Measurements from ENCODE around the gene GRID2. TPM values are rescaled to one million over a fixed set of nuclear protein-coding genes. Genes with fewer than 3 reads are reported as not detected.
"Not testable (repeated sequence)": the region's sequence is repeated elsewhere in the genome, so short reads cannot be mapped to it uniquely, and the experiment has no call there.

Gene GRID2
- total RNA-seq, 2 experiments from 2014 or later = not detected

DNA sequence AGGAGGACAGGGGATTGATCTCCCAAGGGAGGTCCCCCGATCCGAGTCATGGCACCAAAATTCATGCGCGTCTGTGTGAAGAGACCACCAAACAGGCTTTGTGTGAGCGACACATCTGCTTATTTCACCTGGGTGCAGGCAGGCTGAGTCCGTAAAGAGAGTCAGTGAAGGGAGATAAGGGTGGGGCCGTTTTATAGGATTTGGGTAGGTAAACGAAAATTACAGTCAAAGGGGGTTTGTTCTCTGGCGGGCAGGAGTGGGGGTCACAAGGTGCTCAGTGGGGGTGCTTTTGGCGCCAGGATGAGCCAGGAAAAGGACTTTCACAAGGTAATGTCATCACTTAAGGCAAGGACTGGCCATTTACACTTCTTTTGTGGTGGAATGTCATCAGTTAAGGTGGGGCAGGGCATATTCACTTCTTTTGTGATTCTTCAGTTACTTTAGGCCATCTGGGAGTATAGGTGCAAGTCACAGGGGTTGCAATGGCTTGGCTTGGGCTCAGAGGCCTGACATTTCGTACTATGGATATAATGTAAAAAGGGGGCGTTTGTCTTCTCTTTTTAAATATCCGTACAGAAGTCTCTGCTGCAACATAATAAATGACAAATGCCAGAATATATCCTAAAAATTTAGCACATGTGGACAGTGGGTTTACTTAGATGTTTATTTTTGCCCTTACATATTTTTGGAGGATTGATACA is 140.5 kb downstream of the GRID2 start:
- H3K36me3 Mint-ChIP-seq, H3K4me3 Mint-ChIP-seq, H3K27me3 Mint-ChIP-seq, H3K4me1 Mint-ChIP-seq, H3K9me3 Mint-ChIP-seq, DNase-seq, H3K27ac Mint-ChIP-seq: not testable (repeated sequence)

- H3K4me1 Mint-ChIP-seq = no peaks in the 10 kb centered on the region
- H3K9me3 Mint-ChIP-seq = peaks cover 5% of the 10 kb centered on the region
Observed at GRCh38 chr4:92445127-92445526, 141.4 kb downstream of the GRID2 start.

DNA sequence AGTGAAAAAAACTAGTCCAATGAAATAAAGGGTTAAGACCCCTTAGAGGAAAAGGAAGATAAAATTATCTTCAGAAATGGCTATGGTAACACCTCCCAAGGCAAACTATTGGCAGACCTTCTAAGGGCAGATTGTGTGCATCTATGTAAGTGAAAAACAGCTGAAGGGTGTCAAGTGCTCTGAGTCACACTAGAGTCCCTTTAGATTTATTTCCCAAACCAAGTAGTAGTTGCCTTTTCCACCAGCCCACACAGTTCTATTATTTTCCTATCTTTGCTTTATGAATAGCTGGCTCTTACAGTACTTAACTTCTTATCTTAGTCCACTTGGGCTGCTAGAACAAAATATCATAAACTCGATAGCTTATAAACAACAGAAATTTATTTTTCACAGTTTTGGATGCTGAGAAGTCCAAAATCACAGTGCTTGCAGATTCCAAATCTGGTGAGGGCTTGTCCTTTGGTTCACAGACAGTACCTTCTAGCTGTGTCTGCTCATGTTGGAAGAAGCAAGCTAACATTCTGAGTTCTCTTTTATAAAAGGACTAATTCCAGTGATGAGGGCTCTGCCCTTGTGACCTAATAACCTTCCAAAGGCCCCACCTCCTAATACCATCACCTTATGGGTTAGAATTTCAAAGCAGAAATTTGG is 143.6 kb downstream of the GRID2 start:
- H3K27ac Mint-ChIP-seq = no peak overlapping the region
- H3K4me3 Mint-ChIP-seq = no peak overlapping the region
- H3K9me3 Mint-ChIP-seq = peaks cover 2% of the 10 kb centered on the region
- no peaks in the 10 kb centered on the region for H3K36me3 Mint-ChIP-seq
- H3K27me3 Mint-ChIP-seq = no peaks in the 10 kb centered on the region
- DNase-seq = no peak
- no peaks in the 10 kb centered on the region for H3K4me1 Mint-ChIP-seq

More at GRCh38 chr4:92445127-92445526, 141.4 kb downstream of the GRID2 start:
- Mint-ChIP-seq H3K4me3 (no peak overlapping the region), H3K27ac (no peak overlapping the region), H3K36me3 (no peaks in the 10 kb centered on the region), H3K27me3 (no peaks in the 10 kb centered on the region)
- DNase-seq = no peak

DNA sequence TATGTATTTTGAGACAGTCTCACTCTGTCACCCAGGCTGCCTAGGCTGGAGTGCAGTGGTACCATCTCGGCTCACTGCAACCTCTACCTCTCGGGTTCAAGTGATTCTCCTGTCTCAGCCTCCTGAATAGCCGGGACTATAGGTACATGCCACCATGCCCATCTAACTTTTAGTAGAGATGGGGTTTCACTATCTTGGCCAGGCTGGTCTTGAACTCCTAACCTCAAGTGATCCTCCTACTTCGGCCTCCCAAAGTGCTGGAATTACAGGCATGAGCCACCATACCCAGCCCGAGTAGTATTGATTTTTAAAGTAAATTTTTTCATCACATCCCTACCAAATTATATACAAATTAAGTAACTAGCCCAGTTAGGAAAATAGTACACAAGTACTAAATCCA is 144.4 kb downstream of the GRID2 start:
- H3K4me3 Mint-ChIP-seq, H3K4me1 Mint-ChIP-seq, H3K27ac Mint-ChIP-seq, H3K27me3 Mint-ChIP-seq, DNase-seq, H3K36me3 Mint-ChIP-seq, H3K9me3 Mint-ChIP-seq: not testable (repeated sequence)

DNA sequence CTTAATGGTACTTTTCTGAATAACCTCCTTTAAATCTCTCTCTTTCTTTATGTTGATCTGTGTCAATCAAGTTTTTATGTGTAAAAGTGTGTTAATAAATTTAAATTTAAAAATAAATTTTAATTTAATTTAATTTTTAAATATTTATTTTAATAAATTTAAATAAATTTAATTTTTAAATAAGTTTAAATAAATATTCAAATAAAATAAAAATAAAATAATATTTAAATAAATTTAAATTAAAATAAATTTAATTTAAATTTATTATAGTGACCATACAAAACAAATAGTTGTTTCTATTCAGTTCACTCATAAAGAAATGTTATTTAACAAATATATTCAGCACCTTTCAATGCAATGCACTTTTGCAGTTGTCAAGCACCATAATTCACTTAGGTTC is 146.9 kb downstream of the GRID2 start:
- no peak for DNase-seq
- no peaks in the 10 kb centered on the region for H3K27me3 Mint-ChIP-seq
- H3K4me3 Mint-ChIP-seq = no peak overlapping the region
- no peak overlapping the region for H3K27ac Mint-ChIP-seq
- no peaks in the 10 kb centered on the region for H3K4me1 Mint-ChIP-seq
- H3K9me3 Mint-ChIP-seq = no peaks in the 10 kb centered on the region
- H3K36me3 Mint-ChIP-seq = no peaks in the 10 kb centered on the region

DNA sequence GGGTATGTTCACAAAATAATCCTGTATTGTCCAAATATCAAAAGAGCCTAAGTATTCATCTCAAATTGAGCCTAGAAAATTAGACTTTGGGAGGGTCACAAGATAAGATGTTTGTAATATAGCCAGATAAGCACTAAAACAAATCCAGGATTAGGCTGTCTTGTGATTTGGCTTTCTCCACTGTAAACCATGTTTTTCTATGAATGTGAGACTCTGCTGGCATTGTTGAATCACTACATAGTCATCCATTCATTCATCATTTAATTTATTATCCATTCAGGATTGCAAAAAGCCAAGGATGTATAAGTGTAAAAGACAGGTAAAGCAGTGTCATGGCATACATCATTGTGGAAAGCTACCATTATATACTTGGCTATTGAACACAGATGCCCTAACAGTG is 148.0 kb downstream of the GRID2 start:
- no peaks in the 10 kb centered on the region for H3K9me3 Mint-ChIP-seq
- DNase-seq = no peak
- no peak overlapping the region for H3K27ac Mint-ChIP-seq
- no peak overlapping the region for H3K4me3 Mint-ChIP-seq
- H3K27me3 Mint-ChIP-seq = no peaks in the 10 kb centered on the region
- no peaks in the 10 kb centered on the region for H3K36me3 Mint-ChIP-seq
- H3K4me1 Mint-ChIP-seq = no peaks in the 10 kb centered on the region

DNA sequence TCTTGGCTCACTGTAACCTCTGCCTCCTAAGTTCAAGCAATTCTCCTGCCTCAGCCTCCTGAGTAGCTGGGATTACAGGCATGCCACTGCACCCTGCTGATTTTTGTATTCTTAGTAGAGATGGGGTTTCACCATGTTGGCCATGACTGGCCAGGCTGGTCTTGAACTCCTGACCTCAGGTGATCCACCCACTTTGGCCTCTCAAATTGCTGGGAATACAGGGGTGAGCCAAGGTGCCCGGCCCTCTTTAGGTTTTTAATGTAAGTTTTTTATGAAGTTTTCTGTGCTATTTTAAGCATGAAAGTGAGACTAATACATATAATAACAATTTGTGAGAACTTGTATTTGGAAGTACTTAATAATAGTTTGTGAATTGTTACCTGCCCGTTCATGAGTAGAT is 148.6 kb downstream of the GRID2 start:
- H3K4me1 Mint-ChIP-seq, H3K36me3 Mint-ChIP-seq, H3K4me3 Mint-ChIP-seq, H3K9me3 Mint-ChIP-seq, DNase-seq, H3K27ac Mint-ChIP-seq, H3K27me3 Mint-ChIP-seq: not testable (repeated sequence)

DNA sequence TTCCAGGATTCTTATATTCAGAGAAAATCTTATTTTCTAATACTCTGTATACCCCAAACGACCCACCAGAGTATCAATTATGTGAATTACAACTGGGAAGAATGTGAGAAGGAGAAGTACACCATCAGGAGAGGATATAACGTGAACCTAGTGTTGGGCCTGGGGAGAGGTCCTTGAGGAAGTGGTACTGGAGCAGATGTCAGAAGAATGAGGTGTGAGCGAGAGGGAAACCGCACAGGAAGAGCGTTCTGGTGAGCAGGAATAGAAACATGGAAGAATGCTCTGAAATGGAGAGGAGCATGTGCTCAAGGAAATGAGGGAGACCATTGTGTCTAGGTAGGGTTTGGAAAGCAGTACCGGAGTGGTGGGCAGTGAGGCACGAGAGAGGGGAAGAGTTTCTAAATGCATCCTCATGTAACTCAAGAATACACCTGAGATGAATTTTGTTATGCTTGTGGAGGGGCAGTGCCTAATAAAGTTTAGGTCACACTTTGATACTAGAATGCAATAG is 151.6 kb downstream of the GRID2 start:
- H3K4me3 Mint-ChIP-seq = no peak overlapping the region
- H3K27me3 Mint-ChIP-seq = no peaks in the 10 kb centered on the region
- H3K27ac Mint-ChIP-seq = no peak overlapping the region
- no peaks in the 10 kb centered on the region for H3K36me3 Mint-ChIP-seq
- no peaks in the 10 kb centered on the region for H3K4me1 Mint-ChIP-seq
- no peak for DNase-seq
- H3K9me3 Mint-ChIP-seq = no peaks in the 10 kb centered on the region

DNA sequence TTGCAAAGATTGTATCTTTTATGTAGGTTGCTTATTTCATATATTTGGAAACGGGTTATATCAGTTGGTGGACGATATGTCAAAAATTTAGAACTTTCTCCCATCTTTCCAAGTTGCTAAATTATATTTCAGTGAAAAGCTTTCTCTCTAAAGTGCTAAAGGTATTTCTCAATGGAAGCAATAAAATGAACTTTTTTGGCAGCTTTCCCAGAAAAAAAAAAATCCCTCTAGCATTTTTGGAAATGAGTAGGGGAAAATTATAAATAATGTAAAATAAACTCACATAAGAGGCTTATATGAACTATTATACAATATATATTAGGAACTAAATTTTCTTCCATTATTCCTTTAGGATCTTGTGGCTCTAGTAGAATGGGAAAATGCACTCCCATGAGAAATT is 152.2 kb downstream of the GRID2 start:
- DNase-seq = no peak
- Mint-ChIP-seq H3K4me1 (no peaks in the 10 kb centered on the region), H3K9me3 (no peaks in the 10 kb centered on the region), H3K36me3 (no peaks in the 10 kb centered on the region), H3K27me3 (no peaks in the 10 kb centered on the region), H3K4me3 (no peak overlapping the region), H3K27ac (no peak overlapping the region)

- Mint-ChIP-seq H3K4me1 (no peaks in the 10 kb centered on the region), H3K36me3 (no peaks in the 10 kb centered on the region), H3K4me3 (no peak overlapping the region), H3K9me3 (peaks cover 3% of the 10 kb centered on the region), H3K27ac (no peak overlapping the region), H3K27me3 (no peaks in the 10 kb centered on the region)
- DNase-seq = no peak
Observed at GRCh38 chr4:92461732-92462131, 158.0 kb downstream of the GRID2 start.

GRCh38 chr4:92477298-92477697 is 173.5 kb downstream of the GRID2 start:
- H3K36me3 Mint-ChIP-seq = no peaks in the 10 kb centered on the region
- no peak overlapping the region for H3K27ac Mint-ChIP-seq
- no peak overlapping the region for H3K4me3 Mint-ChIP-seq
- no peaks in the 10 kb centered on the region for H3K4me1 Mint-ChIP-seq
- DNase-seq = no peak
- H3K27me3 Mint-ChIP-seq = no peaks in the 10 kb centered on the region
- H3K9me3 Mint-ChIP-seq = peaks cover 2% of the 10 kb centered on the region

DNA sequence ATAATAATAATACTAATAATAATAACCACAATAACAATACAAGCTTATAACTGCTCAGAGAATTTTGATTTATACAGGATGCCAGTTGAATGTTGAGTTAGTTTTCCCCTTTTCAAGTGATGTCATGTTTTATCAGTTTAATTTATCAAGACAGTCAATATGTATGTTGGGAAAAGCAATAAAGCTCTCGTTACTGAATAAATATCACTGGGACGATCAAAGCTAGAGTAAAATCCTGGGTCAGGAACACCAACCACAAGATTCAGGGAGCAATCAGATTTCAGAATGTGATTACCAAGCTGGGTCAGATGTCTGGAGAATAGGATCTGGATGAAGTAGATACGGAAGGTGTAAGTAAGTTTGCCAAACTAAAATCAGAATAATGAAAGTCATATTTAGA is 179.6 kb downstream of the GRID2 start:
- H3K4me3 Mint-ChIP-seq = no peak overlapping the region
- no peaks in the 10 kb centered on the region for H3K36me3 Mint-ChIP-seq
- no peaks in the 10 kb centered on the region for H3K4me1 Mint-ChIP-seq

DNA sequence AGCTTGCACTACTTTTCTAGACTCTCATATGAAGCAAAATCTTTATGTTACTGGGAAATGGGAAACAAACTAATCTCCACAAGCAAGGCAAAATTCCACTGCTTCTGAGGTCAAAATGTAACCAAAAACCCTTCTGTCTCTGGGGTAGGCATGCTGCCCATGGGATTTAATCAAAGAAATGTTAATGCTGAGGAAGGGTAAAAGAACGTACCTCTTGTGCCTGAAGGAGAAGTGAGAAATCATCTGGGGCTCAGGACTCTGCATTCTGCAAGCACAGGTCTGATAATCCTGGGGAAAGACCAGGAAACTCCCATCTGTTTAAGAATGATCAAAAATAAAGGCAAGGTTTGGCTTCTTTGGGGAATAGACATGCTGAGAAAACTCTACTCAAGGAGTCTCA is 184.7 kb downstream of the GRID2 start:
- DNase-seq = no peak
- Mint-ChIP-seq H3K27me3 (no peaks in the 10 kb centered on the region), H3K9me3 (peaks cover 4% of the 10 kb centered on the region), H3K4me1 (no peaks in the 10 kb centered on the region), H3K4me3 (no peak overlapping the region), H3K36me3 (no peaks in the 10 kb centered on the region), H3K27ac (no peak overlapping the region)

More for the DNA sequence above, 179.6 kb downstream of the GRID2 start:
- Mint-ChIP-seq H3K9me3 (peaks cover 4% of the 10 kb centered on the region), H3K27ac (no peak overlapping the region), H3K27me3 (no peaks in the 10 kb centered on the region)
- DNase-seq = no peak

GRCh38 chr4:92497141-92497540 is 193.4 kb downstream of the GRID2 start:
- DNase-seq = no peak
- H3K9me3 Mint-ChIP-seq = no peaks in the 10 kb centered on the region
- H3K27me3 Mint-ChIP-seq = no peaks in the 10 kb centered on the region
- H3K4me3 Mint-ChIP-seq = no peak overlapping the region
- no peaks in the 10 kb centered on the region for H3K4me1 Mint-ChIP-seq
- no peaks in the 10 kb centered on the region for H3K36me3 Mint-ChIP-seq
- H3K27ac Mint-ChIP-seq = no peak overlapping the region

DNA sequence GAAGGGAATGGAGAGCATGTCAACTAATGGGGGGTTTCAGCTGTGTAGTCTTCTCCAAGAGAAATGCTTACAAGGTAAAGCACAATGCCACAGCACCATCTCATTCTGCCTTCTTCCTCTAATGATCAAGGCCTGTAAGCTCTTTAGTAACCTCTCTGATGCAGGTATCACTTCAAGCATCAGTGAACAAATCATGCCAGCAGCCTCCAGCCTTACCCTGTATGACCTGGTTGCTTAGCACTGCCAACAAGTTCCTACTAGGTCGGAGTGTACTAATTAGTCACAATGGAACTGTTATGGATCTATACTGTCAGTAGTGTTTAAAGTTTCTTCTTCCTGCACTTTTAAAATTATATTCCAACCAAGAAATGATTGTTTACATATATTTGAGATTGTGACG is 197.7 kb downstream of the GRID2 start:
- no peaks in the 10 kb centered on the region for H3K36me3 Mint-ChIP-seq
- no peaks in the 10 kb centered on the region for H3K4me1 Mint-ChIP-seq
- no peaks in the 10 kb centered on the region for H3K27me3 Mint-ChIP-seq
- no peak for DNase-seq
- no peaks in the 10 kb centered on the region for H3K9me3 Mint-ChIP-seq
- no peak overlapping the region for H3K4me3 Mint-ChIP-seq
- no peak overlapping the region for H3K27ac Mint-ChIP-seq

DNA sequence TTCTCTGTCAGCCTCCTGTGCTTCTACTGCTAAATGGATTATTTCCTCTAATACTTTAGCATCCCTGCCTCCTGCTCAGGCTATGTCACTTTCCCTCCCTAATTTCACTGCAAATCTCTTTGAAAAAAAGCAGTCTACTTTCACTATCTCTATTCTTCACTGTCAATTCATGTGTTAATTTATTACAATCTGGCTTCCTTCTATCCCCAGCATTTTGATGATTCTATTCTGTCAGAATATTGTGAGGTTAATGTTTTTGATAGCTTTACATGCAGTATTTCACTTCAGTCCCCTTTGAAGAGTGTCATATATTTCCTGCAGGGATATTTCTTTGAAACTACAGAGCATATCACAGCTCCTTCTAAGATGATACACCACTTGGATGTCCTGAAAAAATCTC is 203.2 kb downstream of the GRID2 start:
- H3K9me3 Mint-ChIP-seq = no peaks in the 10 kb centered on the region
- H3K4me1 Mint-ChIP-seq = no peaks in the 10 kb centered on the region
- DNase-seq = no peak
- H3K4me3 Mint-ChIP-seq = no peak overlapping the region
- no peaks in the 10 kb centered on the region for H3K27me3 Mint-ChIP-seq
- H3K36me3 Mint-ChIP-seq = no peaks in the 10 kb centered on the region
- H3K27ac Mint-ChIP-seq = no peak overlapping the region

Data from activated naive CD8-positive, alpha-beta T cell treated with anti-CD3 and anti-CD28 coated beads for 36 hours (primary cell).